H1 (cell line): Measurements from ENCODE around the gene ATXN1L.

ENCODE experiments used
- EP300 ChIP-seq, 2 experiments: IDR thresholded peaks; 1 replicate in 1 of 2; 2 replicates in 1 of 2; pipeline ENCODE4 v1.6.1; 2011 to 2012; ENCODE audit warnings: low read depth in 2 of 2, low read length in 2 of 2, mild to moderate bottlenecking in 2 of 2, borderline replicate concordance in 1 of 2, inconsistent platforms in 1 of 2, moderate library complexity in 1 of 2
- TF ChIP-seq, protein P1 (sequence below), 3 experiments: IDR thresholded peaks; 1 replicate in 2 of 3; 2 replicates in 1 of 3; pipeline versions ENCODE4 v1.5.1 to v1.6.1; 2011; ENCODE audit warnings: low read length in 3 of 3, mild to moderate bottlenecking in 3 of 3, inconsistent platforms in 2 of 3, low read depth in 1 of 3, moderate library complexity in 1 of 3; ENCODE audit not compliant: insufficient read depth in 1 of 3; ENCODE audit errors: control extremely low read depth in 1 of 3

DNA sequence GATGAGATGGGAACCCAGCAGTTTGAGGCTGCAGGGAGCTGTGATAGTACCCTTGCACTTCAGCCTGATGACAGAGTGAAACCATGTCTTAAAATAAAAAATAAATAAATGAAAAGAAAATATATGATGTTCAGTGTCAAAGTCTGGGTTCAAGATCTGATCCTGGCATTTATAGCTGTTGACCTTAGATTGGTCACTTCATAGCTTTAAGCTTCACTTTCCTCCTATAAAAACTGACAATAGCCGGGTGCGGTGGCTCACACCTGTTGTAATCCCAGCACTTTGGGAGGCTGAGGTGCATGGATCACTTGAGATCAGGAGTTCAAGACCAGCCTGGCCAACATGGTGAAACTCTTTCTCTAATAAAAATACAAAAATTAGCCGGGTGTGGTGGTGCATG, 43.4 kb downstream of the ATXN1L start:
- TF ChIP-seq, protein P1, sequence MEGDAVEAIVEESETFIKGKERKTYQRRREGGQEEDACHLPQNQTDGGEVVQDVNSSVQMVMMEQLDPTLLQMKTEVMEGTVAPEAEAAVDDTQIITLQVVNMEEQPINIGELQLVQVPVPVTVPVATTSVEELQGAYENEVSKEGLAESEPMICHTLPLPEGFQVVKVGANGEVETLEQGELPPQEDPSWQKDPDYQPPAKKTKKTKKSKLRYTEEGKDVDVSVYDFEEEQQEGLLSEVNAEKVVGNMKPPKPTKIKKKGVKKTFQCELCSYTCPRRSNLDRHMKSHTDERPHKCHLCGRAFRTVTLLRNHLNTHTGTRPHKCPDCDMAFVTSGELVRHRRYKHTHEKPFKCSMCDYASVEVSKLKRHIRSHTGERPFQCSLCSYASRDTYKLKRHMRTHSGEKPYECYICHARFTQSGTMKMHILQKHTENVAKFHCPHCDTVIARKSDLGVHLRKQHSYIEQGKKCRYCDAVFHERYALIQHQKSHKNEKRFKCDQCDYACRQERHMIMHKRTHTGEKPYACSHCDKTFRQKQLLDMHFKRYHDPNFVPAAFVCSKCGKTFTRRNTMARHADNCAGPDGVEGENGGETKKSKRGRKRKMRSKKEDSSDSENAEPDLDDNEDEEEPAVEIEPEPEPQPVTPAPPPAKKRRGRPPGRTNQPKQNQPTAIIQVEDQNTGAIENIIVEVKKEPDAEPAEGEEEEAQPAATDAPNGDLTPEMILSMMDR (IDR thresholded peaks at IDR 0.05; ENCODE audit: control extremely low read depth in 1 of 3, insufficient read depth in 1 of 3, low read depth in 1 of 3, low read length in 3 of 3): no peak
- no peak for TF ChIP-seq EP300 (IDR thresholded peaks at IDR 0.05; ENCODE audit: borderline replicate concordance in 1 of 2, low read depth in 2 of 2, low read length in 2 of 2)
